Measurements from ENCODE around the gene PLA2G2D.

Gene PLA2G2D

GRCh38 chr1:20093940-20094391 is 25.4 kb downstream of the PLA2G2D start:
- TF ChIP-seq Cebpa-rat (IDR thresholded peaks at IDR 0.05): no peak
- Histone ChIP-seq H3K36me3 (no peaks in the 10 kb centered on the region), H4K20me1 (no peaks in the 10 kb centered on the region), H3K27me3 (no peaks in the 10 kb centered on the region), H3K27ac (no peak overlapping the region), H3K4me1 (no peaks in the 10 kb centered on the region), H3K9me3 (peaks cover 10% of the 10 kb centered on the region), H3K9ac (no peak overlapping the region), H3K4me2 (no peak overlapping the region), H3K4me3 (no peak overlapping the region)

- no peak for TF ChIP-seq Cebpa-rat (IDR thresholded peaks at IDR 0.05)
- H3K9ac ChIP-seq: no peak overlapping the region
- H4K20me1 ChIP-seq: no peaks in the 10 kb centered on the region
- H3K27ac ChIP-seq: no peak overlapping the region
- H3K4me1 ChIP-seq: no peaks in the 10 kb centered on the region
- H3K4me2 ChIP-seq: no peak overlapping the region
- no peaks in the 10 kb centered on the region for H3K27me3 ChIP-seq
- no peaks in the 10 kb centered on the region for H3K36me3 ChIP-seq
- peaks cover 10% of the 10 kb centered on the region for H3K9me3 ChIP-seq
- no peak overlapping the region for H3K4me3 ChIP-seq
Observed at GRCh38 chr1:20093303-20093702, 26.0 kb downstream of the PLA2G2D start.

- Histone ChIP-seq H4K20me1 (no peaks in the 10 kb centered on the region), H3K4me1 (0 out of 2 replicates have a peak, but pooled peaks cover 4% of the 10 kb centered on the region), H3K9ac (no peak overlapping the region), H3K9me3 (peaks cover 10% of the 10 kb centered on the region), H3K4me3 (no peak overlapping the region), H3K27ac (no peak overlapping the region), H3K36me3 (no peaks in the 10 kb centered on the region), H3K27me3 (no peaks in the 10 kb centered on the region), H3K4me2 (no peak overlapping the region)
- TF ChIP-seq Cebpa-rat (IDR thresholded peaks at IDR 0.05): no peak
Observed at GRCh38 chr1:20090641-20091040, 28.7 kb downstream of the PLA2G2D start.

- TF ChIP-seq Cebpa-rat (IDR thresholded peaks at IDR 0.05): no peak
- Histone ChIP-seq H3K9me3 (peaks cover 10% of the 10 kb centered on the region), H3K4me2 (no peak overlapping the region)
Observed at GRCh38 chr1:20090119-20090518, 29.2 kb downstream of the PLA2G2D start.

GRCh38 chr1:20089328-20090077 is 29.8 kb downstream of the PLA2G2D start:
- Histone ChIP-seq H3K27ac (no peak overlapping the region), H3K4me2 (no peak overlapping the region), H3K27me3 (no peaks in the 10 kb centered on the region), H4K20me1 (no peaks in the 10 kb centered on the region), H3K4me3 (no peak overlapping the region), H3K9ac (no peak overlapping the region), H3K4me1 (peaks cover 9% of the 10 kb centered on the region; the same call in 1 of the 2 replicates), H3K9me3 (peaks cover 10% of the 10 kb centered on the region), H3K36me3 (no peaks in the 10 kb centered on the region)
- TF ChIP-seq Cebpa-rat (IDR thresholded peaks at IDR 0.05): no peak

More at GRCh38 chr1:20090119-20090518, 29.2 kb downstream of the PLA2G2D start:
- Histone ChIP-seq H3K36me3 (no peaks in the 10 kb centered on the region), H3K9ac (no peak overlapping the region), H3K27ac (no peak overlapping the region), H3K4me1 (peaks cover 4% of the 10 kb centered on the region; the same call in 1 of the 2 replicates), H3K4me3 (no peak overlapping the region), H4K20me1 (no peaks in the 10 kb centered on the region), H3K27me3 (no peaks in the 10 kb centered on the region)

GRCh38 chr1:20087668-20088067 is 31.7 kb downstream of the PLA2G2D start:
- Histone ChIP-seq H3K9ac (no peak overlapping the region), H3K4me2 (no peak overlapping the region), H3K36me3 (no peaks in the 10 kb centered on the region), H3K4me1 (peaks cover 26% of the 10 kb centered on the region), H4K20me1 (no peaks in the 10 kb centered on the region), H3K4me3 (no peak overlapping the region), H3K9me3 (peaks cover 10% of the 10 kb centered on the region), H3K27ac (no peak overlapping the region), H3K27me3 (no peaks in the 10 kb centered on the region)
- no peak for TF ChIP-seq Cebpa-rat (IDR thresholded peaks at IDR 0.05)

- Histone ChIP-seq H3K27me3 (no peaks in the 10 kb centered on the region), H3K9ac (no peak overlapping the region), H3K27ac (no peak overlapping the region), H3K9me3 (peaks cover 10% of the 10 kb centered on the region), H3K4me3 (no peak overlapping the region), H3K4me1 (peaks cover 34% of the 10 kb centered on the region), H3K36me3 (no peaks in the 10 kb centered on the region), H3K4me2 (no peak overlapping the region), H4K20me1 (no peaks in the 10 kb centered on the region)
- no peak for TF ChIP-seq Cebpa-rat (IDR thresholded peaks at IDR 0.05)
Observed at GRCh38 chr1:20086800-20087199, 32.5 kb downstream of the PLA2G2D start.

- Histone ChIP-seq H3K36me3 (no peaks in the 10 kb centered on the region), H3K9ac (no peak overlapping the region), H3K4me1 (peaks cover 69% of the 10 kb centered on the region), H3K27ac (peak overlapping the region; percentile 57), H3K27me3 (no peaks in the 10 kb centered on the region), H3K4me2 (peak overlapping the region; percentile 96), H3K4me3 (no peak overlapping the region), H4K20me1 (no peaks in the 10 kb centered on the region), H3K9me3 (no peaks in the 10 kb centered on the region)
- no peak for TF ChIP-seq Cebpa-rat (IDR thresholded peaks at IDR 0.05)
Observed at GRCh38 chr1:20083178-20083944, 36.0 kb downstream of the PLA2G2D start.

GRCh38 chr1:20082772-20083171 is 36.6 kb downstream of the PLA2G2D start:
- no peak for TF ChIP-seq Cebpa-rat (IDR thresholded peaks at IDR 0.05)

GRCh38 chr1:20081353-20081810 is 38.0 kb downstream of the PLA2G2D start:
- Histone ChIP-seq H3K27ac (peak overlapping the region; percentile 89), H3K4me1 (peaks cover 84% of the 10 kb centered on the region), H4K20me1 (no peaks in the 10 kb centered on the region), H3K36me3 (no peaks in the 10 kb centered on the region), H3K9me3 (no peaks in the 10 kb centered on the region), H3K27me3 (no peaks in the 10 kb centered on the region), H3K4me2 (peak overlapping the region; percentile 96), H3K9ac (peak overlapping the region; percentile 73), H3K4me3 (peak overlapping the region; percentile 57)
- no peak for TF ChIP-seq Cebpa-rat (IDR thresholded peaks at IDR 0.05)

More at GRCh38 chr1:20082772-20083171, 36.6 kb downstream of the PLA2G2D start:
- Histone ChIP-seq H3K4me2 (peak overlapping the region; percentile 96), H3K9me3 (no peaks in the 10 kb centered on the region), H3K27me3 (no peaks in the 10 kb centered on the region), H3K36me3 (no peaks in the 10 kb centered on the region), H3K27ac (peak overlapping the region; percentile 57; the same call in 1 of the 2 replicates), H3K4me3 (no peak overlapping the region), H3K4me1 (peaks cover 75% of the 10 kb centered on the region), H3K9ac (no peak overlapping the region), H4K20me1 (no peaks in the 10 kb centered on the region)
